ENCODE measurements around the gene OR8D1. TPM values are rescaled to one million over a fixed set of nuclear protein-coding genes. Genes with fewer than 3 reads are reported as not detected.
"Not testable (repeated sequence)": the region's sequence is repeated elsewhere in the genome, so short reads cannot be mapped to it uniquely, and the experiment has no call there.

Gene OR8D1
- total RNA-seq, 2 donors from 2014 or later: not detected

DNA sequence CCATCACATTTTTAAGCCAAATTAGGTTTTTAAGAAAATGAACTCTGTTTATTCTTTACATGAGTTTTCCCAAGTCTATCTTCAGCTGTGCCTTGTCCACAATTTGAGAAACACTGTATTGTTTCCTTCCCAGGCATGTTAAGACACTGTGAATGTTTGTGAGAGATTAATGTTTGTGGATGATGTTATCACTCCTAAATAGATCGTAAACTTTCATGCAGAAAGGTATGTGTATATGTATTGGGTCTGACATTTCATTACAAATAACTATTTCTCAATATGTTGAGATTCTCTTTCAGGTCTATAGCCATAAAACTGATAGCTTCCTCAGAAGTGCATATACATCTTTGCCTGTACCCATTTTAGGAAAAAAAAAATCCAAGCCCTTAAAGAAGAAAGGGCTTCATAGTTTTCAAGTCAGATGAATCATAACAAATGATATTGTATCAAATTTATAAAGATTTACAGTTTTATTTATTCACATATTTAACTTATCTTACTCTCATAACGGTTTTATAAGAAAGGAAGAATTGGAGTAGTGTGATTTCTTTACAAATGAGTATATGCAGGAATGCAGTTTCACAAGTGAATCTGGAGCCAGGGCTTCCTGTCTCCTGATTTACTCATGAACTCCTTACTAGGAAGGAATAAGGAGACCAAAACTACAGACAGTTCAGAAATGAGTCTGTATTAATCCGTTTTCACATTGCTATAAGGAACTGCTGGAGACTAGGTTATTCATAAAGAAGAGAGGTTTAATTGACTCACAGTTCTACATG, 11.2 kb downstream of the OR8D1 start:
- DNase-seq (ENCODE audit: low spot score in 2 of 2) (no peak), ATAC-seq (no peak)
- H3K36me3 Mint-ChIP-seq: no peaks in the 10 kb centered on the region
- no peak overlapping the region for H3K27ac Mint-ChIP-seq
- peaks cover 0 to 3% of the 10 kb centered on the region in 2 donors for H3K9me3 Mint-ChIP-seq

DNA sequence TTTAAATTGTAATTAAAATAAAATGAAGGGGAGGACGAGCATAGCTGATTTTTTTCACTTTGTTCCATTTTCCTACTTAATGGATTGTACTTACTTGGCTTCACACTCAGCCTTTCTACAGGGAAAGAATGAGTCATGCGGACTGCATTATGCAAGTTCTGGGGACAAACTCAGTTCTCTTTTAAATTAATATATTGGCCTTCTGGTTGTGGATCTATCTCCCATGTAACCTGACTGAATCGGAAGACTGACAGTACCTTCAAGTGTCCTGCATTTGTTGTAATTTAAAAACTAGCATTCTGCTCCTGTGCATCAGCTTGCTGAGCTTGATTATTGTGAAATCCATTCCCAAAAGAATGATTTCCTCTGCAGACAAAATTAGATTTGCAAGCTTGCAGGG, 12.2 kb downstream of the OR8D1 start:
- H3K36me3 Mint-ChIP-seq: no peaks in the 10 kb centered on the region
- DNase-seq (ENCODE audit: low spot score in 2 of 2) (no peak), ATAC-seq (no peak)
- no peak overlapping the region for H3K27ac Mint-ChIP-seq
- peaks cover 0 to 3% of the 10 kb centered on the region in 2 donors for H3K9me3 Mint-ChIP-seq

DNA sequence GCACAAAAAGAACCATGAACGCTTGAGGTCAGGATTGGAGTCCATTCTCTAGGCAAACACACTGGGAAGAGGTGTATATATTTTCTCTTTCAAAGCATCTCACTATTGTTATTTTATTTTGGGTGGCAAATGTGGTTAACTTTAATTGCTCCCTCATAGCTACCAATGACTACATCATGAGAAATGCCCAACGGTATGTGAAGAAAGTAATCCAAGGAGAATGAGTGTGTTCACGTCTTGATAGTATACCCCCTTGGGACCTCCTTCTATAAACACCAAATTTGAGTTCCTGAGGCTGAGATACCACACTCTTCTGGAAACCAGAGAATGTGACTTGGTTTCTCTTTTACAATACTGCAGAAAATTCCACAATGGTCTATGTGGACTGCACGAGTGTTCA, 15.8 kb downstream of the OR8D1 start:
- ATAC-seq: no peak
- DNase-seq (ENCODE audit: low spot score in 2 of 2): no peak
- no peaks in the 10 kb centered on the region for H3K36me3 Mint-ChIP-seq
- H3K9me3 Mint-ChIP-seq: peaks cover 0 to 3% of the 10 kb centered on the region in 2 donors
- H3K27ac Mint-ChIP-seq: no peak overlapping the region

DNA sequence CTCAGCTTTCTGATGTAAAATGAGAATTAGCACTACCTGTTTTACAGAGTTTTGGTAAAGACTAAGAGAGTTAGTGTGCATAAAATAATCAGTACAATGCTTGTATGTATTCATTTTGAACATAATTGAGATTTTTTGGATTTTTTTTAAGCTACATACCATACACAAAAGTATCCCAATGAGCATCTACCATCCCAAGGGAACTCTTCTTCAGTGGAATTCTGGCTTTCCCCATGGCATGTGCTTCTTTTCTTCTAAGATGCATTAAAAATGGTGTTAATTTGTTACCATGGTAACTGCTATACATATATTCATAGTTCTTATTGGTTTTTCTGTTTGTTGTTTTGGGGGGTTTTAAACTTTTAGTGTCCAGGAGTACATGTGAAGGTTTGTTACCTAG, 17.7 kb downstream of the OR8D1 start:
- DNase-seq (ENCODE audit: low spot score in 2 of 2) (no peak), ATAC-seq (no peak)
- Mint-ChIP-seq H3K9me3 (peaks cover 0 to 9% of the 10 kb centered on the region in 2 donors), H3K36me3 (no peaks in the 10 kb centered on the region), H3K27ac (no peak overlapping the region)

DNA sequence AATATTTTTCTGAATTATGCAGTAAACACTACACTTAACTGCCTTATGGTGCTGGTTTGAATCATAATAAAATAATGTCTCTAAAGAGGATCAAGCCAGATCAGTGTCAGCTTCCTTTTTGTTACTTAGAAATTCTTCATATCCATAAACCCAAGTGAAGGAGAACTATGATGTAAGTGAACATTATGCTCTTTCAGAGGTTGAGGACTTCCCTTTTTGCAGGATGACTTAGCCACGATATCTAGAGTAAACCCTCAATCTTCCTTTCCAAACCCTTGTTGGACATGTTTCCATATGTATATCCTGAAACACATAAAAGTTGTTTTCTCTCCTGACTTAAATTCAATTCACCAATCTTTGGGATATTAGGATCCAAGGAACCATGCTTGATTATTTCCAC, 19.1 kb downstream of the OR8D1 start:
- Mint-ChIP-seq H3K9me3 (peaks cover 0 to 8% of the 10 kb centered on the region in 2 donors), H3K36me3 (no peaks in the 10 kb centered on the region), H3K27ac (no peak overlapping the region)
- no peak for DNase-seq (ENCODE audit: low spot score in 2 of 2)
- ATAC-seq: no peak

DNA sequence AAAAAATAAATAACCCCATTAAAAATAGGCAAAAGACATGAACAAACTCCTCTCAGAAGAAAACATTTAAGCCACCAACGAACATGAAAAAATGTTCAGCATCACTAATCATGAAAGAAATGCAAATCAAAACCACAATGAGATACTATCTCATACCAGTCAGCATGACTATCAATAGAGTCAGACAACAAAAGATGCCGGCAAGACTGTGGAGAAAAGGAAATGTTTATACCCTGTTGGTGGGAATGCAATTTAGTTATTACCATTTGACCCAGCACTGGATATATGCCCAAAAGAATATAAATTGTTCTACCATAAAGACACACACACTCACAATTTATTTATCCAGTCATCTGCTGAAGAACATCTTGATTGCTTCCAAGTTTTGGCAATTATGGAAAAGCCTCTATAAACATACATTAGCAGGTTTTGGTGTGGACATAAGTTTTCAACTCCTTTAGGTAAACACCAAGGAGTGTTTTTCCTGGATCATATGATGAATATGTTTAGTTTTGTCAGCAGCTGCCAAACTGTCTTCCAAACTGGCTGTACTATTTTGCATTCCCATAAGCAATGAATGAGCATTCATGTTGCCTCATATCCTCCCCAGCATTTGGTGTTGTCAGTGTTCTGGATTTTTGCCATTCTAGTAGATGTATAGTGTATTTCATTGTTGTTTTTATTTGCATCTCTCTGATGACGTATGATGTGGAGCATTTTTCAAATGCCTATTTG, 28.0 kb downstream of the OR8D1 start:
- DNase-seq (ENCODE audit: low spot score in 2 of 2): no peak
- H3K9me3 Mint-ChIP-seq: peaks cover 4 to 6% of the 10 kb centered on the region in 2 donors
- no peaks in the 10 kb centered on the region for H3K36me3 Mint-ChIP-seq
- no peak overlapping the region for H3K27ac Mint-ChIP-seq
- no peak for ATAC-seq

DNA sequence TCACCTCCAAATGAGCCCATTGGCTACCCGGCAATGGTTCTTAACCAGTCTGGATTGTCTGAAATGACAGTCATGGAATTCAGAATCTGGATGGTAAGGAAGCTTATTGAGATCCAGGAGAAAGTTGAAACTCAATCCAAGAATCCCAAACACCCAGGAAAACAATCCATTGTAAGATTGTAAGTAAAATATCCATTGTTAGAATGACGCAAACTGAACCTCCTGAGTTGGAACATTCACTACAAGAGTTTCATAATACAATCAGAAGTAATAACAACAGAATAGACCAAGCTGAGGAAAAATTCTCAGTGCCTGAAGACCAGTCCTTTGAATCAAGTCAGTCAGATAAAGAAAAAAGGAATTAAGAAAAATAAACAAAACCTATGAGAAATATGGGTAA, 35.5 kb downstream of the OR8D1 start:
- no peak for DNase-seq (ENCODE audit: low spot score in 2 of 2)
- no peak overlapping the region for H3K27ac Mint-ChIP-seq
- H3K9me3 Mint-ChIP-seq: no peaks in the 10 kb centered on the region
- no peak for ATAC-seq
- H3K36me3 Mint-ChIP-seq: no peaks in the 10 kb centered on the region

DNA sequence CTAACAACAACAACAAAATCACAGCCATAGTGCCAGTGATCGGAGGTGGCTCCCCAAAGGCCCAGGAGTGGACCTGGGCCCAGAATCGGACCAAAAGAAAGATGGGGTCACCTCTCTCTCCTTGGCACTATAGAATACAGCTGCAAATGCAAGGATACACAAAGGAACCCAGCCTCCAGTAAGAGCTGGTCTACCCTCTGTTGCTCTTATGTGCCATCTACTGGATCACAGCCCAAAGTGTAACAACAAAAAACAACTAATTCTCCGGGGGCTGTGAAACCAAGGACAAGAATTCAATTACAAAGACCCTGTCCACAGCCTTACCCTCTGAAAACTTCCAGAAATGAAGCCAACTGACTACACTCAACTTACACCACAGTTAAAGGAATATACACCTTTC, 35.9 kb downstream of the OR8D1 start:
- H3K9me3 Mint-ChIP-seq: no peaks in the 10 kb centered on the region
- H3K27ac Mint-ChIP-seq: no peak overlapping the region
- H3K36me3 Mint-ChIP-seq: no peaks in the 10 kb centered on the region
- DNase-seq (ENCODE audit: low spot score in 2 of 2): no peak
- ATAC-seq: no peak

DNA sequence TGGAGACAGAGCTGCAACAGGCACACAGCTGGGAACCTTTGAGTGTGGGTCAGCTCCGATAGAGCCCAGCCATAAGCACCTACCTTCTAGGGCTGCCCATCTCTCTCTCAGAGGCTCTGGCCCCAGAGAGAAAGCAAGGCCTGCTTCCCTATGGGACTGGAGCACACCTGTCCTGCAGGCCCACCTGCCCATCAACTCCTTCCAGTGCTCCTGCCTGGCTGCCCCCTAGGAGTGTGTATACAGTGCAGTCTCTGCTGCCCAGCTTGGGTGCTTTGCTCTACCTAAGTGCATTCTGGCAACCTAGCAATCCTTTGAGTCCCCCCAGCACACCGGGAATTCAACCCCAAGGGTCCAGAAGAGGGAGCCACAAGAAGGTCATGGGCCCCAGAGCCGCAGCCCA, 36.5 kb downstream of the OR8D1 start:
- H3K9me3 Mint-ChIP-seq: no peaks in the 10 kb centered on the region
- H3K27ac Mint-ChIP-seq: no peak overlapping the region
- DNase-seq (ENCODE audit: low spot score in 2 of 2) (no peak), ATAC-seq (no peak)
- no peaks in the 10 kb centered on the region for H3K36me3 Mint-ChIP-seq

DNA sequence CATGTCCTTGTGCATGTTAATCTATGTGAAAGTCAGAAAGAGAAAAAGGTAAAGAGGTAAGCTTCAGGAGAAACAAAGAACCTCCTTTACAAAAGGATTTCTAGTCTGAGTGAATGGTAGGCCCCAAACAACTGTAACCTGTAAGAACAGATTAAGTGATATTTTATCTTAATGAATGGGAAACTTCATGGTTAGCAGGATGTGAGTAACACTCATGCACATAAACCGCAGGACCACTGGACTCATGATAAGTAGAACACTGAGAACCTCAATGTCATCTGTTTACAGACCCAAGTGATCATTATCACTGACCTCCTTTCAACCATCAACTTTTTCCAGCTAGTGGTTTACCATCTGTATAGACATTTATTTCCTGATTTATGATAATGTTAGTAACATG, 37.7 kb downstream of the OR8D1 start:
- Mint-ChIP-seq H3K27ac (no peak overlapping the region), H3K36me3 (no peaks in the 10 kb centered on the region), H3K9me3 (no peaks in the 10 kb centered on the region)
- DNase-seq (ENCODE audit: low spot score in 2 of 2) (no peak), ATAC-seq (peak; percentile 26 to 46)

DNA sequence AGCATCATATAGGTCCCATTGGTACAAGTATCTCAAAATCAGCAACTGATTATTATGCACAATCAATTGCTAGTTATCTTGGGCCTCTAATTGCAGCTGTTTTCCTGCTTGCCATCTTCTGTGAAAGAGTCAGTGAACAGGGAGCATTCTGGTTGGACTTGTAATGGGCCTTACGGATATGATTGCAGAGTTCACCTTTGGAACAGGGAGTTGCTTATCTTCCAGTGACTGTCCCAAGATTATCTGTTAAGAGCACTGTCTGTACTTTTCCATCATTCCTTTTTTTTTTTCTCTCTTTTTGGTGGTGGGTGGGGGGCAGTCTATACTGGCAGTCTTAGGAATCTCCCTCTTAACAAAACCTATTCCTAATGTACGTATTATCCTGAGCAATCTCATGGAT, 39.7 kb downstream of the OR8D1 start:
- no peak overlapping the region for H3K27ac Mint-ChIP-seq
- ATAC-seq: no peak
- no peaks in the 10 kb centered on the region for H3K9me3 Mint-ChIP-seq
- H3K36me3 Mint-ChIP-seq: no peaks in the 10 kb centered on the region
- no peak for DNase-seq (ENCODE audit: low spot score in 2 of 2)

DNA sequence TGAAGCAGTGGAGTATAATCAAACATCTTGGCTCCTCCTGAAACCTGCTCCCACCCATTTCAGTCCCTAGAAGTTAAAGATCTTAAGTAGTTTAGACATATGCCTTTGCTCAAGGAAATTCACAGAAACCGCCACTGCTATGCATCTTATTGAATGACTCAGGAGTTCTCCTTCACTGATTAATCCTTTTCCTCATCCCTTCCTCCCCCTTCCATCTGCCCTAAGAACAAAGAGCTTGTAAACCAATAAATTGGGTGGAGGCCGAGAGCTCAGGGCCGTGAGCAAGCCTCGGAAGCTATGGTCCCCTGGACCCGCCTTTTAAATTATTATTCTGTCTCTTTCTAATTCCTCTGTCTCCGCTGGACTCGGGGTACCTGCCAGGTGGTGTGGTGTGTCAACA, 42.9 kb downstream of the OR8D1 start:
- H3K9me3 Mint-ChIP-seq; H3K36me3 Mint-ChIP-seq; ATAC-seq; DNase-seq (ENCODE audit: low spot score in 2 of 2); H3K27ac Mint-ChIP-seq: not testable (repeated sequence)

DNA sequence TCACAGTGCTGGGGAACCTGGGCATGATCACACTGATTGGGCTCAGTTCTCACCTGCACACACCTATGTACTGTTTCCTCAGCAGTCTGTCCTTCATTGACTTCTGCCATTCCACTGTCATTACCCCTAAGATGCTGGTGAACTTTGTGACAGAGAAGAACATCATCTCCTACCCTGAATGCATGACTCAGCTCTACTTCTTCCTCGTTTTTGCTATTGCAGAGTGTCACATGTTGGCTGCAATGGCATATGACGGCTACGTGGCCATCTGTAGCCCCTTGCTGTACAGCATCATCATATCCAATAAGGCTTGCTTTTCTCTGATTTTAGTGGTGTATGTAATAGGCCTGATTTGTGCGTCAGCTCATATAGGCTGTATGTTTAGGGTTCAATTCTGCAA, 48.7 kb downstream of the OR8D1 start:
- ATAC-seq; H3K36me3 Mint-ChIP-seq; DNase-seq (ENCODE audit: low spot score in 2 of 2); H3K9me3 Mint-ChIP-seq; H3K27ac Mint-ChIP-seq: not testable (repeated sequence)

DNA sequence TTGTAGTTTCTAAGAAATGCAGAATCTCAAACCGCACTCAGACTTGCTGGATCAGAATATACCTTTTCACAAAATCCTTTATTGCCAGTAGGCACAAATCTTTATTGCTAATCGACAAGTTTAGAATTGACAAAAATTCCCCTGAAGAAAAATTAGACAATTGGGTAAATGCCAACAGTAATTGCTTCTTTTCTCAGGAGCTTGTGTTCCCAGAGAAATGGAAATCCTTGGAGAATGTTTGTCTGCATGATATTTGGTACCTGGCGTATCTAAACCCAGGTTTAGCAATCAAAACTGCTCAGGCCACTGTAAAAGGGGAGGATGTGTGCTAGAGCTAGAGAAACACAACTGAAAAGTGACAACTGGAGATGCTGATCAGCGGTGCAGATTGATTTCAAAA, 57.7 kb downstream of the OR8D1 start, which contains the start of gene OR8G5:
TSS of gene OR8G5 (plus strand) at position 301 of the 400 bp plus-strand sequence. CDS start 8,556 bp downstream, outside the sequence.
- ATAC-seq (no peak), DNase-seq (ENCODE audit: low spot score in 2 of 2) (no peak)
- Mint-ChIP-seq H3K27ac (no peak within 1 kb of the TSS), H3K36me3 (no peaks in the 10 kb centered on the region), H3K9me3 (no peaks in the 10 kb centered on the region)

Other genes with a start within 250 kb of the OR8D1 start
- gene VWA5A, start 198.5 kb downstream of the OR8D1 start, total RNA-seq: 10 to 100 TPM in 1 of 2 donors, 1 to 10 TPM in 1; 7.7 to 13.7 TPM
- gene OR10D3, start 130.6 kb downstream of the OR8D1 start, total RNA-seq: not detected
- gene OR8G1, start 72.9 kb downstream of the OR8D1 start, total RNA-seq: not detected
- not detected for gene OR8G5, start 57.6 kb downstream of the OR8D1 start, total RNA-seq
- not detected for gene OR8D2, start 6.2 kb upstream of the OR8D1 start, total RNA-seq
- not detected for gene OR8B2, start 70.5 kb upstream of the OR8D1 start, total RNA-seq
- gene OR8B3, start 85.1 kb upstream of the OR8D1 start, total RNA-seq: not detected
- gene OR8B4, start 110.9 kb upstream of the OR8D1 start, total RNA-seq: not detected
- gene OR8B8, start 131.7 kb upstream of the OR8D1 start, total RNA-seq: not detected
- gene OR8B12, start 229.7 kb upstream of the OR8D1 start, total RNA-seq: not detected